ENCODE results near the gene CMC1. TPM values are rescaled to one million over a fixed set of nuclear protein-coding genes. Genes with fewer than 3 reads are reported as not detected.

The CMC1 gene
- total and polyA plus RNA-seq, 2 experiments from 2014 or later = 22.6 to 45.8 TPM

- Histone ChIP-seq H3K36me3 (replicated peaks; ENCODE audit: insufficient read depth, low read depth) (no peaks in the 10 kb centered on the region), H3K27ac (peak within 1 kb of the TSS; percentile 99), H3K4me1 (ENCODE audit: insufficient read depth) (peaks cover 7% of the 10 kb centered on the region), H3K4me3 (peak within 1 kb of the TSS; percentile 53), H3K79me2 (peaks cover 59% of the 10 kb centered on the region), H3K9me2 (replicated peaks; ENCODE audit: insufficient read depth) (no peaks in the 10 kb centered on the region), H3K27me3 (no peaks in the 10 kb centered on the region), H3K4me2 (peak within 1 kb of the TSS; percentile 79), H2AFZ (peak within 1 kb of the TSS; percentile 80), H3K9me3 (ENCODE audit: low read depth) (peaks cover 6% of the 10 kb centered on the region), H4K20me1 (ENCODE audit: insufficient read depth, poor library complexity, severe bottlenecking) (peaks cover 8% of the 10 kb centered on the region)
- peak; percentile 99 for DNase-seq (ENCODE audit: low spot score)
- WGBS (ENCODE audit: low lambda C conversion rate, missing lambda C conversion rate) = under 1% methylated on average over 56 of the region's 83 CpGs
- TF ChIP-seq CTCF (IDR thresholded peaks at IDR 0.05; ENCODE audit: poor library complexity) (peak; percentile 39), EZH2 (IDR thresholded peaks at IDR 0.05; ENCODE audit: borderline replicate concordance) (no peak)
Measured at GRCh38 chr3:28348629-28349468, 107.4 kb downstream of the CMC1 start, which contains the start of the genes AZI2 and ZCWPW2. AZI2 (minus strand) TSS chr3:28348824; CDS start chr3:28340617, 8,207 bp downstream. ZCWPW2 (plus strand) TSS chr3:28348721; CDS start chr3:28413069, 64,348 bp downstream.

- Histone ChIP-seq H3K9me2 (replicated peaks; ENCODE audit: insufficient read depth) (no peaks in the 10 kb centered on the region), H4K20me1 (ENCODE audit: insufficient read depth, poor library complexity, severe bottlenecking) (peaks cover 5% of the 10 kb centered on the region), H3K4me3 (peak overlapping the region; percentile 32), H3K4me2 (peak overlapping the region; percentile 75), H3K4me1 (ENCODE audit: insufficient read depth) (peaks cover 7% of the 10 kb centered on the region), H3K9me3 (ENCODE audit: low read depth) (peaks cover 7% of the 10 kb centered on the region), H3K36me3 (replicated peaks; ENCODE audit: insufficient read depth, low read depth) (no peaks in the 10 kb centered on the region), H3K79me2 (peaks cover 53% of the 10 kb centered on the region), H3K27ac (peak overlapping the region; percentile 99), H2AFZ (peak overlapping the region; percentile 80), H3K27me3 (no peaks in the 10 kb centered on the region)
- TF ChIP-seq CTCF (IDR thresholded peaks at IDR 0.05; ENCODE audit: poor library complexity) (no peak), EZH2 (IDR thresholded peaks at IDR 0.05; ENCODE audit: borderline replicate concordance) (no peak)
- DNase-seq (ENCODE audit: low spot score) = no peak
- WGBS (ENCODE audit: low lambda C conversion rate, missing lambda C conversion rate) = 38% methylated on average over 13 of the region's 13 CpGs
Measured at GRCh38 chr3:28349469-28350000, 108.1 kb downstream of the CMC1 start.

Other genes with a start within 250 kb of the CMC1 start
- gene ZCWPW2, start 107.1 kb downstream of the CMC1 start, total RNA-seq = 0.52 and 0.77 TPM in 2 replicates
- 1.6 and 1.8 TPM in 2 replicates for gene ZCWPW2, start 107.1 kb downstream of the CMC1 start, polyA plus RNA-seq
- gene AZI2, start 107.2 kb downstream of the CMC1 start, total RNA-seq = 55.3 and 59.5 TPM in 2 replicates
- gene AZI2, start 107.2 kb downstream of the CMC1 start, polyA plus RNA-seq = 45.4 and 55.3 TPM in 2 replicates

Measured in hepatocyte (in vitro differentiated cells).